Prostate gland (tissue), 2 donors: Measurements from ENCODE around the gene VWF.

Source experiments
- CTCF ChIP-seq, 4 experiments: fragments of 200-600 bp in 2 of 4; fragments of 450-650 bp in 2 of 4; sonication (generic) in 2 of 4; IDR thresholded peaks; 1 replicate in 3 of 4; 2 replicates in 1 of 4; pipeline ENCODE4 v1.5.1; 2016 to 2019; ENCODE audit warnings: antibody characterized with exemption in 4 of 4, mild to moderate bottlenecking in 2 of 4, moderate library complexity in 2 of 4
- POLR2A ChIP-seq: fragments of 450-650 bp; IDR thresholded peaks from one replicate; pipeline ENCODE4 v1.6.1; 2016; ENCODE audit warnings: antibody characterized with exemption, mild to moderate bottlenecking
- POLR2AphosphoS5 ChIP-seq: sonication (generic); formaldehyde crosslinking; IDR thresholded peaks from one replicate; pipeline ENCODE4 v1.6.1; 2017; ENCODE audit warnings: antibody characterized with exemption

DNA sequence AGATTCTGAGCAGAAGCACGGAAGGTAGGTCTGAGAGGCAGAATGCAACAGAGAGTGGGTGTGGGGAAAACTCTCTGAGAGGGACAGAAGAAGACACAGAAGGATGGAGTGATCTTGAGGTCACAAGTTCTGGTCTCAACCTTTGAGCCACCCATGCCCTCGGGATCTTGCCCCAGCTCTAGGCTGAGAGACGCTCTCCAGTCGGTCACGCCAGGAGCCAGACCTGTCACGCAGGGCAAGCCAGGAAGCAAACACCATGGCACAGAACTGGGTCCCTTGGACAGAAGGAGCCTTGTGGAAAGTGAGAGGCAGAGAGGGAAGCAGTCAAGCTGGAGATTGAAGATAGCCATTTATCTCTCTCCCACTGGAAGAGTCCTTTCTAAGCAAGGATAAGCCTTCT lies 79.0 kb downstream of the VWF start:
- TF ChIP-seq CTCF (IDR thresholded peaks at IDR 0.05) (no peak), POLR2A (no peak), POLR2AphosphoS5 (no peak)
